Esophagus muscularis mucosa (tissue), 4 donors: ENCODE results near the gene NUP133. TPM values are rescaled to one million over a fixed set of nuclear protein-coding genes. Genes with fewer than 3 reads are reported as not detected.
"Not testable (repeated sequence)": the region's sequence is repeated elsewhere in the genome, so short reads cannot be mapped to it uniquely, and the experiment has no call there.

Experiments
- DNase-seq: peaks from one replicate; pipeline ENCODE4 v3.0.0-alpha.2; 2017; ENCODE audit errors: extremely low spot score
- H3K27ac ChIP-seq, 4 donors: fragments of 200-600 bp; sonication (generic); replicated peaks in 1 of 4; 1 replicate in 3 of 4; 2 replicates in 1 of 4; pipeline ENCODE4 v1.5.1; 2016 to 2019; ENCODE audit warnings: mild to moderate bottlenecking in 1 of 4
- H3K27me3 ChIP-seq, 4 donors: fragments of 200-600 bp; sonication (generic); one replicate each; pipeline versions ENCODE4 v1.5.1 to v1.6.0; 2016 to 2019
- H3K36me3 ChIP-seq, 4 donors: fragments of 200-600 bp; sonication (generic); one replicate each; pipeline ENCODE4 v1.5.1; 2016 to 2019
- H3K4me1 ChIP-seq, 4 donors: fragments of 200-600 bp; sonication (generic); one replicate each; pipeline ENCODE4 v1.5.1; 2016 to 2019
- H3K4me3 ChIP-seq, 4 donors: fragments of 200-600 bp; sonication (generic); 1 replicate in 2 of 4; 2 replicates in 2 of 4; pipeline ENCODE4 v1.5.1; 2016 to 2019; ENCODE audit warnings: mild to moderate bottlenecking in 4 of 4, moderate library complexity in 1 of 4
- H3K9me3 ChIP-seq, 4 donors: fragments of 200-600 bp; sonication (generic); 1 replicate in 3 of 4; 2 replicates in 1 of 4; pipeline ENCODE4 v1.5.1; 2016 to 2019
- EP300 ChIP-seq: sonication (generic); formaldehyde crosslinking; IDR thresholded peaks from one replicate; pipeline ENCODE4 v1.6.1; 2017; ENCODE audit warnings: antibody characterized with exemption
- POLR2A ChIP-seq: fragments of 450-650 bp; IDR thresholded peaks from one replicate; pipeline ENCODE4 v1.6.1; 2017; ENCODE audit warnings: antibody characterized with exemption, moderate library complexity, mild to moderate bottlenecking, low read depth
- POLR2AphosphoS5 ChIP-seq, 2 donors: sonication (generic); formaldehyde crosslinking; IDR thresholded peaks; one replicate each; pipeline ENCODE4 v1.6.1; 2017; ENCODE audit warnings: antibody characterized with exemption in 2 of 2
- WGBS: methylation state at CpG from one replicate; pipeline ENCODE4 v1.1.5; 2018; 5-methylcytosine and 5-hydroxymethylcytosine counted together
- intact Hi-C: fragments of 100-400 bp; cut with DNase I; formaldehyde crosslinking; loops from one replicate; pipeline ENCODE4 v1.15.1; 2023
- total RNA-seq, 4 donors: library from RNA; depleted of rRNA; stranded (reverse); fragments of >200 nt; gene quantifications; one replicate each; pipeline versions ENCODE4 v1.1.0 to v1.2.1, GENCODE V29; 2016
- TF ChIP-seq, protein P1 (sequence below), 3 experiments: fragments of 200-600 bp in 2 of 3; fragments of 450-650 bp in 1 of 3; sonication (generic) in 2 of 3; IDR thresholded peaks; one replicate each; pipeline ENCODE4 v1.5.1; 2017 to 2019; ENCODE audit warnings: antibody characterized with exemption in 3 of 3, mild to moderate bottlenecking in 2 of 3, moderate library complexity in 1 of 3

The NUP133 gene
- total RNA-seq, 4 donors from 2014 or later = 23.1 to 37.0 (median 24.3) TPM

DNA sequence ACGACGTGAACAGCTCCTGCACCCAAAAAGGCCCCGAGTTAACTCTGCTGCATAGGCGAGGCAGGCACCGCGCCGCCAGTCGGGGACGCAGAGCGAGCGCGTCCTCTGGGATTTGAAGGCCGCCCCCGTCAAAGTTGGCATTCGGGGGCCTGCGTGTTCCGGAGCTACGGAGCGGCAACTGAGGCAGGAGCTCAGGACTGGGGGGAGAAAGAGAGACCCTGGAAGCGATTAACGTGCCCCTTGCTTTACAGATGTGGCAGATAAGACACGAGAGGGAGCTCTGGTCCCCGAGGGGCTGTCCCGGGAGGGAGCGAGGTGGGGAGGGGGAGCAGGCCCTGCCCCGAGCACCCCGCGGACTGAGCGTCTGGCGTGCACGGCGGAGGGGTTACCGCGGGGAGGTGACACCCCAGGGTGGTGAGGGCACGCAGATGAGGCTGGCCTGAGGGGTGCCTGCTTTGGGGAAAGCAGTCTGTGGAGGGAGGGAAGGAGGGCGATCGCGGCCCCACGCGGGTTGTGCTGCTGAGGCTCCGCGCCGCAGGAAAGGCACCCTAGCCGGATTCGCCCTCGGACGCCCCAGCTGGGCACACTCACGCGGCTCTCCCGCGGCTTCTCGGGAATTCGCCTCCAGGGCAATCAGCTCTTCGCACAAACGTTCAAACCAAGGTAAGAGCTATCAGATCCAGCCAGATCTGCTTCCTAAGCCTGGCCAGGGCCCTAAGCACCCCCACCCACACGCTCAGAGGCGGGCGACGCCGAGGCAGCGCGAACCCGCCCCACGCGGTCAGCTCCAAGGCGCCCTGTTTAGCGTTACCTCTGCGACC is 100.7 kb downstream of the NUP133 start:
- Histone ChIP-seq H3K9me3 (no peaks in the 10 kb centered on the region), H3K4me1 (peaks cover 37 to 44% (median 42%) of the 10 kb centered on the region in 4 donors), H3K4me3 (peak overlapping the region; percentile 42 to 54 (median 42)), H3K27me3 (peaks cover 0 to 79% (median 24%) of the 10 kb centered on the region in 4 donors), H3K36me3 (no peaks in the 10 kb centered on the region), H3K27ac (no peak overlapping the region)
- intact Hi-C loops = no loop called here
- no peak for DNase-seq
- TF ChIP-seq EP300 (no peak), POLR2A (no peak), POLR2AphosphoS5 (IDR thresholded peaks at IDR 0.05) (no peak)
- TF ChIP-seq, protein P1, sequence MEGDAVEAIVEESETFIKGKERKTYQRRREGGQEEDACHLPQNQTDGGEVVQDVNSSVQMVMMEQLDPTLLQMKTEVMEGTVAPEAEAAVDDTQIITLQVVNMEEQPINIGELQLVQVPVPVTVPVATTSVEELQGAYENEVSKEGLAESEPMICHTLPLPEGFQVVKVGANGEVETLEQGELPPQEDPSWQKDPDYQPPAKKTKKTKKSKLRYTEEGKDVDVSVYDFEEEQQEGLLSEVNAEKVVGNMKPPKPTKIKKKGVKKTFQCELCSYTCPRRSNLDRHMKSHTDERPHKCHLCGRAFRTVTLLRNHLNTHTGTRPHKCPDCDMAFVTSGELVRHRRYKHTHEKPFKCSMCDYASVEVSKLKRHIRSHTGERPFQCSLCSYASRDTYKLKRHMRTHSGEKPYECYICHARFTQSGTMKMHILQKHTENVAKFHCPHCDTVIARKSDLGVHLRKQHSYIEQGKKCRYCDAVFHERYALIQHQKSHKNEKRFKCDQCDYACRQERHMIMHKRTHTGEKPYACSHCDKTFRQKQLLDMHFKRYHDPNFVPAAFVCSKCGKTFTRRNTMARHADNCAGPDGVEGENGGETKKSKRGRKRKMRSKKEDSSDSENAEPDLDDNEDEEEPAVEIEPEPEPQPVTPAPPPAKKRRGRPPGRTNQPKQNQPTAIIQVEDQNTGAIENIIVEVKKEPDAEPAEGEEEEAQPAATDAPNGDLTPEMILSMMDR (IDR thresholded peaks at IDR 0.05) = no peak
- WGBS = 34% methylated on average over 10 of the region's 68 CpGs

DNA sequence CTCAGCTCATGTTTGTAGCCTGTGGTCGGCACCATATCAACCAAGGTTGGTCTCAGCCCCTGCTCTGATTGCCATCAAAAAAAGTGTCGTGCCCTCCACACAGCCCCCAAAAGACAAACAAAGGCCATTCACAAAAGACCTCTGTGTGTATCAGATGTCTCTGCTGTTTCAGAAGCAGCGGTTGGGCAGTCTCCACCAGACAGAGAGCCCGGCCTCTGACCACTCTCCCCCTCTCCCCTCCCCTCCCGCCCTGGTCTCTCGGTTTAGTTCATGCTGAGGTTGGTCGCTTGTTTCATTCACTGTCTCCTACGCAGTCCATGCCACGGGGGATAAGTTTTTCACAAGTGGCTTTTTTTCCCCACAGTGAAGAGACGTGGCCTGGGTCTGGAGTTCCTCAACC is 101.3 kb downstream of the NUP133 start:
- WGBS = 25% methylated on average over 10 of the region's 10 CpGs

DNA sequence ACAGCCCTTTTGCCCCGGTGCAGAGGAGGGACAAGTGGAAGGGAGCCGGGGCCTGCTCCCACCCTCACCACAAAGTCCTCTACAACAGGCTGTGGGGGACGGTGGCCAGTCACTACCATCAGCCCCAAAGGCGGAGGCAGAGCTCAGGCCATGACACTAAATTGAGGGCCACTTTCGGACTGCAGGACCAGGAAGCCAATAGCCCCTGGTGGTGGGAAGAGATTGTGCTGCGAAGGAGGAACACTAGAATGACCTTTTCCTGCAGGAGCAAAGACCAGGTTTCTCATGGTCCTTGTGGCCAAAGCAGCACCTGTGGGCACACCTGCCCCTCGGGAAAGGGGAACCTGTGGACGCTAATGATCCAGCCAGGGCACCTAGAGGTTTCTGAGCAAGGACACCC is 104.6 kb downstream of the NUP133 start:
- WGBS = 96% methylated on average over 8 of the region's 8 CpGs
- TF ChIP-seq POLR2AphosphoS5 (IDR thresholded peaks at IDR 0.05) (no peak), POLR2A (no peak)
- Histone ChIP-seq H3K27me3 (peaks cover 0 to 74% (median 19%) of the 10 kb centered on the region in 4 donors), H3K27ac (no peak overlapping the region), H3K4me3 (no peak overlapping the region), H3K36me3 (no peaks in the 10 kb centered on the region), H3K9me3 (no peaks in the 10 kb centered on the region), H3K4me1 (peaks cover 14 to 19% (median 16%) of the 10 kb centered on the region in 4 donors)
- no peak for DNase-seq
- intact Hi-C loops = no loop called here

More for the DNA sequence above, 101.3 kb downstream of the NUP133 start:
- Histone ChIP-seq H3K4me1 (peaks cover 37 to 44% (median 41%) of the 10 kb centered on the region in 4 donors), H3K27me3 (peaks cover 0 to 82% (median 24%) of the 10 kb centered on the region in 4 donors), H3K4me3 (peak overlapping the region; percentile 42 to 54 (median 42)), H3K27ac (no peak overlapping the region), H3K9me3 (no peaks in the 10 kb centered on the region), H3K36me3 (no peaks in the 10 kb centered on the region)
- no peak for DNase-seq
- TF ChIP-seq POLR2AphosphoS5 (IDR thresholded peaks at IDR 0.05) = no peak
- TF ChIP-seq, protein P1 (IDR thresholded peaks at IDR 0.05) = no peak
- no peak for TF ChIP-seq EP300
- no peak for TF ChIP-seq POLR2A
- intact Hi-C loops = no loop called here

DNA sequence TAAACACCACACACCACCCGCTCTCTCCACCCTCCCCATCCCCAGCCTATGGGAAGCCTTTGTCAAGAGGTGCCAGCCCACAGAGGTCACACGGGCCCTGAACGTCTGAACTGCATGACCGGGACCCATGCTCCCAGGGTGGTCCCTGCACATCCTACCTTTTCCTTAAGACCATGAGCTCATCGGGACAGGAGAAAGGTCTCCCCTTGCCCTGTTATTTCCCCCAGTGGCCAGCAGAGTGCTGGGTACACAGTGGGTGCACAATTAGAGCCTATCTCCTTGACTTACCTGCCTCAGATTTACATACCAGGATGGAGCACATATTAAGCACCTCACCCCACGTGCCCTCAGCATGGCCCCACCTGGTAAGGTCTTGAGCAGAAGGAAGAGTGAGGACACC is 105.1 kb downstream of the NUP133 start:
- intact Hi-C loops = no loop called here
- H3K27ac ChIP-seq = no peak overlapping the region
- 67% methylated on average over 6 of the region's 6 CpGs for WGBS
- H3K9me3 ChIP-seq = no peaks in the 10 kb centered on the region
- H3K36me3 ChIP-seq = no peaks in the 10 kb centered on the region
- DNase-seq = no peak
- no peak overlapping the region for H3K4me3 ChIP-seq
- H3K27me3 ChIP-seq = peaks cover 0 to 68% (median 17%) of the 10 kb centered on the region in 4 donors
- peaks cover 11 to 15% (median 14%) of the 10 kb centered on the region in 4 donors for H3K4me1 ChIP-seq
- TF ChIP-seq EP300 = no peak
- no peak for TF ChIP-seq POLR2A
- TF ChIP-seq, protein P1 (IDR thresholded peaks at IDR 0.05) = no peak
- no peak for TF ChIP-seq POLR2AphosphoS5 (IDR thresholded peaks at IDR 0.05)

DNA sequence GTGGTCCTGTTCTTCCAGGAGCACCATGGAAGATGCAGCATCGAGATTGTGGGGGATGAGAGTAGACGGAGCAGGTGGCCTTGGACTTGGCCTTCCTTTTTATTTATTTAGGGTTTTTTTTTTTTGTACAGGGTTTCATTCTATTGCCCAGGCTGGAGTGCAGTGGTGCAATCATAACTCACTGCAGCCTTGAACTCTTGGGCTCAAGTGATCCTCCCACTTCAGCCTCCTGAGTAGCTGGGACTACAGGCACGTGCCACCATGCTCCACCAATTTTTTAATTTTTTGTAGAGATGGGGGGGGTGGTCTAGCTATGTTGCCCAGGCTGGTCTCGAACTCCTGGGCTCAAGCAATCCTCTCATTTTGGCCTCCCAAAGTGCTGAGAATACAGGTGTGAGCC is 105.8 kb downstream of the NUP133 start:
- H3K36me3 ChIP-seq, H3K4me1 ChIP-seq, intact Hi-C loops, H3K27ac ChIP-seq, DNase-seq, H3K4me3 ChIP-seq, H3K9me3 ChIP-seq: not testable (repeated sequence)
- peaks cover 0 to 64% (median 13%) of the 10 kb centered on the region in 4 donors for H3K27me3 ChIP-seq
- 81% methylated on average over 4 of the region's 4 CpGs for WGBS
